8988T (cell line): ENCODE measurements around the gene LMAN1L.
A peak's percentile ranks its signal among the peaks of the same experiment; 100 is the strongest.

Source experiments
- DNase-seq: peaks from one replicate; pipeline ENCODE4 v3.0.0; 2011

Gene LMAN1L

DNA sequence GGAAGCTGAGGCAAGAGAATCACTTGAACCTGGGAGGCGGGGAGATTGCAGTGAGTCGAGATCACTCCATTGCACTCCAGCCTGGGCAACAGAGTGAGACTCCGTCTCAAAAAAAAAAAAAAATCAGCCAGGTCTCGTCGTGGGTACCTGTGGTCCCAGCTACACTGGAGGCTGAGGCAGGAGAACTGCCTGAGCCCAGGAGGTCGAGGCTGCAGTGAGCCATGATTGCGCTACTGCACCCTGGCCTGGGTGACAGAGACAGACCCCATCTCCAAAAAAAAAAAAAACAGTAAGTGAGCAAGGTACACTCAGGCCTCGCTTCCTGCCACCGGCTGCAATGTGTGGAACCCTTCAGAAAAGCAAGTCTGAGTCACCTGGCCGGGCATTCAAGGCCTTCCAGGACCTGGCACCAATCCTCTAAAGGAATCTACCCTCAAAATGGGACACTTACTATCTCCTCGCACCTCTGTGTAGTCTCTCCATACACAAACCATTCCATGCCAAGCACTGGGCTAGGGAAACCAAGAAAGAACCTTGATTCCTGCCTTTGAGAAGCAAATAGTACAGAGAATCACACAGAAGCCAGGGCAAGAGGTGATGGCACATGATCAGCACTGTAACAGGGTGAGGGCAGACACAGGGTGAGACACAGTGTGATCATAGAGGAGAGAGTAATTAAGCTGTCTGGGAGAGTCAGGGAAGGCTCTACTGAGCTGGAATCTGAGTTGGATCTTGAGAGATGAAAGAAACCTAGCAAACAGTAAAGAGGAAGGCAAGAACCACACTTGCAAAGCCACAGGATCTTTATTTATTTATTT is 50.8 kb downstream of the LMAN1L start:
- DNase-seq = no peak

DNA sequence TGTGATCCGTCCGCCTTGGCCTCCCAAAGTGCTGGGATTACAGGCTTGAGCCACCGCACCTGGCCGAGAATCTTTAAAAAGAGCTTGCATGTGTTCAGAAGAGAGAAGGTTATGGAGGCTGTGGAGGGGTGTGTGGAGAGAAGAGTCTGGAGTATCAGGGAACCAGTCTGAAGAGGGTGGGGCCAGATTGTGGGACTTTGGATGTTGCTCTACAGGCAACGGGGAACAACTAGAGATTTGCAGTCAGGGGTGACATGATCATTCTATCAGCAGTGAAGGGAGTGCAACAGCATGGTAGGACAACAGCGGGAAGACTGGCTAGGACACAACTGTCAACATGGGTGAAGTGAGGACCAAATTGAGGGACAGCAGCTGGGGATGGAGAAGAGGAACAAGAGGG is 51.7 kb downstream of the LMAN1L start:
- DNase-seq = no peak

DNA sequence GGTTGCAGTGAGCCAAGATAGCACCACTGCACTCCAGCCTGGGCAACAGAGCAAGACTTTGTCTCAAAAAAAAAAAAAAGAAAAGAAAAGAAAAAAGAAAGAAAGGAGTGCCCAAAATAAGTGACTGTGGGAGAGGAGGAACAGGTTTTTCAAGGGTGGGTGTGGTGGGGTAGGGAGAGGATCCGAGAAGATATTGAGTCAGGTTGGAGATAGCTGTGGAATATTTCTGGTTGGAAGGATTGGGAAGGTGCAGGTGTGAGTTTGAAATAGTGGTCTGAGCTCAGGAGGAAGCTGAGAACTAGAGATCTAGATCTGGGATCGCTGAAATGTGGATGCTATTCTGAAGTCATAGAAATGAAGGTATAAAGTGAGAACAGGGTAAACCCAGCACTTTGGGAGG is 52.7 kb downstream of the LMAN1L start:
- no peak for DNase-seq

- DNase-seq = no peak
Observed at GRCh38 chr15:74866090-74866489, 53.5 kb downstream of the LMAN1L start.

GRCh38 chr15:74867466-74868038 is 54.9 kb downstream of the LMAN1L start:
- no peak for DNase-seq

- no peak for DNase-seq
Observed at GRCh38 chr15:74868059-74868458, 55.4 kb downstream of the LMAN1L start.

GRCh38 chr15:74869372-74869725 is 56.7 kb downstream of the LMAN1L start:
- no peak for DNase-seq

GRCh38 chr15:74869726-74870407 is 57.2 kb downstream of the LMAN1L start:
- DNase-seq = no peak

GRCh38 chr15:74870436-74871215 is 58.0 kb downstream of the LMAN1L start:
- DNase-seq = no peak

- DNase-seq = no peak
Observed at GRCh38 chr15:74872702-74873035, 60.0 kb downstream of the LMAN1L start.

- peak; percentile 82 for DNase-seq
Observed at GRCh38 chr15:74873036-74873755, 60.6 kb downstream of the LMAN1L start, which contains the start of gene SCAMP2. TSS of gene SCAMP2 (minus strand) at chr15:74873365. CDS start at chr15:74873255, 110 bp downstream.

DNA sequence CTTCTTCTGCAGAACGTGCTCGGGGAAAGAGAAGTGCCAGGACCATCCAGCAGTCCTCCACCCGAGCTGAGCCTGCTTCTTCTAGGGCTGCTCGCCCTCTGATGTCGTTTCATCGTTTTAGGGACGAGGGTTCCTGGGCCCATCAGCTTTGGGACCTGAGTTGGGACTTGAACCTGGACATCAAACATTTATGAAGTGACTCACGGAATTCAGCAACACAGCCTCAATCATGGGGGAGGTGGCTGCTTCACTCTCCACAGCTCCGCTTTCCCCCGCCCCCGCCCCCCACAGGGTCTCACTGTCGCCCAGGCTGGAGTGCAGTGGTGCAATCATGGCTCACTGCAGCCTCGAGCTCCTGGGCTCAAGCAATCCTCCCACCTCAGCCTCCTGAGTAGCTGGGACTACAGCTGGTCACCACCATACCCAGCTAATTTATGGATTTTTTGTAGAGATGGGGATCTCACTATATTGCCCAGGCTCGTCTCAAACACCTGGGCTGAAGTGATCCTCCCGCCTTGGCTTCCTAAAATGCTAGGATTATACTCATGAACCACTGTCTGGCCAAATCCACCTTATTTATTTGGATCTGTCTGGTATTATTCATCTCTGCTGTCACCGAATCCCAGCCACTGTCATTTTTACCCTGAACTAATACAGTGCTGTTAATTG is 61.3 kb downstream of the LMAN1L start:
- DNase-seq = no peak
